RWPE2 (cell line): ENCODE results near the gene KDM2B.

Experiments
- ATAC-seq: fragments of 200-7000 bp; cut with Tn5 transposase; 3 replicates; pipeline ENCODE4 v1.9.1; 2021; ENCODE audit warnings: low read depth
- DNase-seq: peaks from one replicate; pipeline ENCODE4 v3.0.0-alpha.2; 2020; ENCODE audit warnings: low spot score
- H3K27ac ChIP-seq: fragments of 450-650 bp; 2 replicates; pipeline ENCODE4 v1.5.1; 2017; ENCODE audit warnings: mild to moderate bottlenecking; ENCODE audit not compliant: poor library complexity, severe bottlenecking
- H3K27me3 ChIP-seq: fragments of 250-450 bp; sonication (Bioruptor Pico); 2 replicates; pipeline ENCODE4 v1.5.1; 2021; ENCODE audit warnings: mild to moderate bottlenecking, moderate library complexity; ENCODE audit not compliant: insufficient read depth, poor library complexity, severe bottlenecking
- H3K36me3 ChIP-seq: fragments of 250-450 bp; sonication (Bioruptor Pico); 2 replicates; pipeline ENCODE4 v1.5.1; 2020; ENCODE audit warnings: low read depth, mild to moderate bottlenecking, moderate library complexity
- H3K4me1 ChIP-seq: fragments of 250-450 bp; sonication (Bioruptor Pico); 2 replicates; pipeline ENCODE4 v1.5.1; 2021; ENCODE audit warnings: mild to moderate bottlenecking, moderate library complexity; ENCODE audit not compliant: insufficient read depth, poor library complexity, severe bottlenecking
- H3K4me3 ChIP-seq: fragments of 250-450 bp; sonication (Bioruptor Pico); 2 replicates; pipeline ENCODE4 v1.5.1; 2021; ENCODE audit warnings: mild to moderate bottlenecking, moderate library complexity; ENCODE audit not compliant: severe bottlenecking
- H3K9me3 ChIP-seq: fragments of 250-450 bp; sonication (Bioruptor Pico); 2 replicates; pipeline ENCODE4 v1.5.1; 2021; ENCODE audit warnings: mild to moderate bottlenecking, moderate library complexity; ENCODE audit not compliant: severe bottlenecking
- TF ChIP-seq, protein P1 (sequence below): fragments of 450-650 bp; IDR thresholded peaks from one replicate; pipeline ENCODE4 v1.5.1; 2017; ENCODE audit warnings: mild to moderate bottlenecking, moderate library complexity; ENCODE audit not compliant: poor library complexity, severe bottlenecking

The KDM2B gene

DNA sequence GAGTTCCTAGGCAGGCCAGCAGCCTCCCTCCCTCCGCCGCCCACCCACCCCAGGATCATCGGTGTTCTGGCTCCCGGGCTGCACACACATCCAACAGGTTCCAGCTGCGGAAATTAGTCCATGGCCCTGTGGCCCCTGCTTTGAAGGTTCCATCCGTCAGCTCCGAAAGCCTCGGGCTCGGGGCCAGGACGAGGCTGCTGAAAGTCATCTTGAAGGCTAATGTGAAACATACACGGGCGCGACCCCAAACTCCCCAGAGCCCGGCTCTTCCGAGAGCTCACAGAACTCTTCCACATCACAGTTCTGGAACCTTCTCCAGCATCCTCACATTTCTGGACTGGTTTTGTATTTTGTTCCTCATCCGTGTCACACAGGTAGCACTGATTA lies 19.8 kb downstream of the KDM2B start:
- ATAC-seq (no peak), DNase-seq (no peak)
- TF ChIP-seq, protein P1, sequence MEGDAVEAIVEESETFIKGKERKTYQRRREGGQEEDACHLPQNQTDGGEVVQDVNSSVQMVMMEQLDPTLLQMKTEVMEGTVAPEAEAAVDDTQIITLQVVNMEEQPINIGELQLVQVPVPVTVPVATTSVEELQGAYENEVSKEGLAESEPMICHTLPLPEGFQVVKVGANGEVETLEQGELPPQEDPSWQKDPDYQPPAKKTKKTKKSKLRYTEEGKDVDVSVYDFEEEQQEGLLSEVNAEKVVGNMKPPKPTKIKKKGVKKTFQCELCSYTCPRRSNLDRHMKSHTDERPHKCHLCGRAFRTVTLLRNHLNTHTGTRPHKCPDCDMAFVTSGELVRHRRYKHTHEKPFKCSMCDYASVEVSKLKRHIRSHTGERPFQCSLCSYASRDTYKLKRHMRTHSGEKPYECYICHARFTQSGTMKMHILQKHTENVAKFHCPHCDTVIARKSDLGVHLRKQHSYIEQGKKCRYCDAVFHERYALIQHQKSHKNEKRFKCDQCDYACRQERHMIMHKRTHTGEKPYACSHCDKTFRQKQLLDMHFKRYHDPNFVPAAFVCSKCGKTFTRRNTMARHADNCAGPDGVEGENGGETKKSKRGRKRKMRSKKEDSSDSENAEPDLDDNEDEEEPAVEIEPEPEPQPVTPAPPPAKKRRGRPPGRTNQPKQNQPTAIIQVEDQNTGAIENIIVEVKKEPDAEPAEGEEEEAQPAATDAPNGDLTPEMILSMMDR = no peak
- Histone ChIP-seq H3K4me1 (no peaks in the 10 kb centered on the region), H3K27me3 (no peaks in the 10 kb centered on the region), H3K9me3 (no peaks in the 10 kb centered on the region), H3K27ac (no peak overlapping the region), H3K36me3 (no peaks in the 10 kb centered on the region; the same call in 1 of the 2 replicates), H3K4me3 (no peak overlapping the region)

DNA sequence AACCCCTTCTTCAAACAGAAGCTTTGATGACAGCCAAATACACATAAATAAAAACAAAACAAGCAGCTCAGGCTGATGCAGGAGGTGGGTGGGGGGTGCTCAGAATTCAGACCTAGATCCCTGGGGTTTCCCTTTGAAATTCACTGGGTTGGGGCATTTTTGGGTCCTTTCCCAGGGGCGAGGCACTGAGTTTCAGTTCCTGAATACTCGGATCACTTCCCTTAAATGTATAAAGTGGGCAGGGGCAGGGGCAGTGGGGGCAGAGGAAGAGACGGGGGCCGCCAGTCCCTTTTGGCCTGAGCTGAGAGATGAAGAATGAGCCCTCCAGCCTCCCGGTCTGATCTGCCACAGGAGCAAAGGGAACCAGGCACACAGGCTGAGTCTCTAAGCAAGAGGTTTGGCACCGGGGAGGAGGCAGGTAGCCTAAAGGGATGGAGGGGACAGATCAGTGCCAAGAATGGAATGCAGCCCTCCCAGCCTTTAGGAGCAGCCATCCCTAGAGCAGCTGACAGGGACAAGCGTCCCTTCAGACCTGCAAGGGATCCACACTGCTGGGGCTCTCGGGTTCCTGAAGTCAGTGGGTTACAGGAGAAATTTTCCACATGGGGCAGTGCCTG lies 20.3 kb downstream of the KDM2B start:
- H3K36me3 ChIP-seq = no peaks in the 10 kb centered on the region
- TF ChIP-seq, protein P1 = no peak
- DNase-seq = no peak
- no peaks in the 10 kb centered on the region for H3K4me1 ChIP-seq
- no peak for ATAC-seq
- H3K9me3 ChIP-seq = no peaks in the 10 kb centered on the region
- no peak overlapping the region for H3K27ac ChIP-seq
- H3K4me3 ChIP-seq = no peak overlapping the region
- no peaks in the 10 kb centered on the region for H3K27me3 ChIP-seq

DNA sequence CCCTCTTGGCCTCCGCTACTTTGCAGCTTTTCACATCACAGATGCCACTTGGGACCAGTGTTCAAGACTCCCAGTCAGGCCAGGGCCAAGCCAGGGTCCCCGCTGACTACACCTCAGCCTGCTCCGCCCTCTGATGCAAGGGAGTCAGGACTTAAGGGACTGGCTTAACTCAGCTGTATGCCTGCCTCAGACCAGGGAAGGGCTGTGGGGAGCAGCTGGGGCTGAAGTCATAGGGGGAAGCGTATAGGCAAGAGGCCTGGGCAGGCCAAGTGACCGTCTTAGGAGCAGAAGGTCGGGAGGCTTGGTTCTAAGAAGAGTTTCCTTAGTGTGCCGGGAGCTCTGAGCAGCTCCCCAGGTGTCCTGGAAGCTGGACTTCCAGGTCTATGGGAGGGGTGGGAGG lies 21.9 kb downstream of the KDM2B start:
- H3K36me3 ChIP-seq = no peaks in the 10 kb centered on the region; the same call in 1 of the 2 replicates
- DNase-seq = no peak
- no peak for ATAC-seq
- no peaks in the 10 kb centered on the region for H3K4me1 ChIP-seq
- no peaks in the 10 kb centered on the region for H3K9me3 ChIP-seq
- no peaks in the 10 kb centered on the region for H3K27me3 ChIP-seq
- H3K4me3 ChIP-seq = no peak overlapping the region
- H3K27ac ChIP-seq = no peak overlapping the region
- TF ChIP-seq, protein P1 = no peak

DNA sequence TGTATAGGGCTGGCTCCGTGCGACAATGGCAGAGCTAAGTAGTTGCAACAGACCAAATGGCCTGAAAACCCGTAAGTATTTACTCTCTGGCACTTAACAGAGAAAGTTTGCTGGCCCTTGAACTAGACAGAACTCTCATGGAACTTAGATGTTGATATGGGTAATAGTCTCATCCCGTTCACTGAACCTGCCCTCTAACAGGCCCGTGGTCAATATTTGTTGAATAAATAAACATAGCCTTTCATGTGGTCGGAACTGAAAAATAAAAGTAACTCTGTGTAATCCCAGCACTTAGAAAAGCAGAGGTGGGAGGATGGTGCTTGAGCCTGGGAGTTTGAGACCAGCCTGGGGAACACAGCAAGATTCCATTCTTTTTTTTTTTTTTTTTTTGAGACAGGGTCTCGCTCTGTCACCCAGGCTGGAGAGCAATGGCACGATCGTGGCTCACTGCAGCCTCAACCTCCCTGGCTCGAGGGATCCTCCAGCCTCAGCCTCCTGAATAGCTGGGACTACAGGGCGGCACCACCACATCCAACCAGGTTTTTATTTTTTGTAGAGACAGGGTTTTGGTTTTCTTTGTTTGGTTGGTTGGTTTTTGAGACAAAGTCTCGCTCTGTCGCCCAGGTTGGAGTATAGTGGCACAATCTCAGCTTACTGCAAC lies 29.7 kb downstream of the KDM2B start:
- DNase-seq = no peak
- Histone ChIP-seq H3K27ac (no peak overlapping the region), H3K27me3 (no peaks in the 10 kb centered on the region), H3K36me3 (peaks cover 4% of the 10 kb centered on the region; the same call in 1 of the 2 replicates), H3K4me3 (no peak overlapping the region), H3K9me3 (no peaks in the 10 kb centered on the region), H3K4me1 (no peaks in the 10 kb centered on the region)
- ATAC-seq = no peak
- TF ChIP-seq, protein P1 = no peak

DNA sequence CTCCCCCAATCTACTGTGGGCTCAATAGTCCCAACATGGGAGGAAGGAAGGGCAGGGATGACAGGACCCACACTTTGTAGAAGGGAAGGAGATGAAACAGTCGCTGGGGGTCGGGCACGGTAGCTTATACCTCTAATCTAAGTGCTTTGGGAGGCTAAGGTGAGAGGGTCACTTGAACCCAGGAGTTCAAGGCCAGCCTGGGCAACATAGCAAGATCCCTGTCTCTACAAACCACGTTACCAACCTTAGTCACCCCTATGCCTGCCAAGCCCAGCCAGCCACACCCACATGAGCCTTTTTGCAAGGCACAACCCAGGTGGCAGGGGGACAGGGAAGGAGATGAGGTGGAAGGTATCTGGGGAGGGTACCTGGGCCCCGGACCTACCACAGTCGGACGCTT lies 31.7 kb downstream of the KDM2B start:
- H3K4me1 ChIP-seq = no peaks in the 10 kb centered on the region
- DNase-seq (no peak), ATAC-seq (no peak)
- H3K27ac ChIP-seq = no peak overlapping the region
- no peaks in the 10 kb centered on the region for H3K27me3 ChIP-seq
- no peak overlapping the region for H3K4me3 ChIP-seq
- H3K36me3 ChIP-seq = peaks cover 4% of the 10 kb centered on the region; the same call in 1 of the 2 replicates
- no peaks in the 10 kb centered on the region for H3K9me3 ChIP-seq
- TF ChIP-seq, protein P1 = no peak
